ENCODE results near the gene KRTAP5-6. TPM values are rescaled to one million over a fixed set of nuclear protein-coding genes. Genes with fewer than 3 reads are reported as not detected.

The KRTAP5-6 gene
- total RNA-seq, 1 donor from 2014 or later: not detected

DNA sequence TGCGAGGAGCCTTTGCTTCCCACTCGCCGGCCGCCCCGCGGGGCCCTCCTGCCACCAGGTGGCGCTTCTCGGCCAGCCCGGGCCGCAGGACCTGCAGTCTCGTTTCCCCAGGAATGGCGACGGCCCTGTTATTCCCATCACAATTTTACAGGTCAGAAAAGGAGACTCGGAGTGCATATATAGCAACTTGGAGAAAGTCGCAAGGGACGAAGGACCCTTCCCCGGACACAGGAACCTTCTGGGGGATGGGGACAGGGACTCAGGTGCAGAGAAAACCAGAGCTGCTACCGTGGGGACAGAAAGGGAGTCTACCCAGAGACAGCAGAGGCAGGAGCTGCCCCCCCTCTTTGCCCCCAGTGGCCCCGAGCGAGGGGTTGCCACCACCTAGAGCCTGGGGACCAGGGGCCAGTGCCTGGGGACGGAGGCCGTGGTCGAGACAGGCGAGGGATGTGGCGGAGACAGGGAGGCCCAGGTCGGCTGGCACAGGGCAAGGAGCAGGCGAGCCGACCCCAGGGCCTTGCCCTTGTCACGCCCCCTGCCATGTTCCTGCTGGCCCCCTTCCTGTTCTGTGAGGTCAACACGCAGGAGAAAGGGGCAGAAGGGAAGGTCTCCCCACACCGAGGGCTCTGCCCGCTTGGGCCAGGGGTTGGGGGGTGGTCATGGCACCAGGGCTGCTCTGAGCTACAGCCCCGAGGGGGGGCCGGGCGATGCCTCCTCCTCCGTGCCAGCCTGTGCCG is 3.5 kb upstream of the KRTAP5-6 start:
- Mint-ChIP-seq H3K9me3 (no peaks in the 10 kb centered on the region), H3K4me3 (peak overlapping the region; percentile 70), H3K27me3 (ENCODE audit: low read depth) (peaks cover 12% of the 10 kb centered on the region), H3K27ac (peak overlapping the region; percentile 93), H3K4me1 (peaks cover 26% of the 10 kb centered on the region), H3K36me3 (no peaks in the 10 kb centered on the region)
- TF ChIP-seq, protein P1, sequence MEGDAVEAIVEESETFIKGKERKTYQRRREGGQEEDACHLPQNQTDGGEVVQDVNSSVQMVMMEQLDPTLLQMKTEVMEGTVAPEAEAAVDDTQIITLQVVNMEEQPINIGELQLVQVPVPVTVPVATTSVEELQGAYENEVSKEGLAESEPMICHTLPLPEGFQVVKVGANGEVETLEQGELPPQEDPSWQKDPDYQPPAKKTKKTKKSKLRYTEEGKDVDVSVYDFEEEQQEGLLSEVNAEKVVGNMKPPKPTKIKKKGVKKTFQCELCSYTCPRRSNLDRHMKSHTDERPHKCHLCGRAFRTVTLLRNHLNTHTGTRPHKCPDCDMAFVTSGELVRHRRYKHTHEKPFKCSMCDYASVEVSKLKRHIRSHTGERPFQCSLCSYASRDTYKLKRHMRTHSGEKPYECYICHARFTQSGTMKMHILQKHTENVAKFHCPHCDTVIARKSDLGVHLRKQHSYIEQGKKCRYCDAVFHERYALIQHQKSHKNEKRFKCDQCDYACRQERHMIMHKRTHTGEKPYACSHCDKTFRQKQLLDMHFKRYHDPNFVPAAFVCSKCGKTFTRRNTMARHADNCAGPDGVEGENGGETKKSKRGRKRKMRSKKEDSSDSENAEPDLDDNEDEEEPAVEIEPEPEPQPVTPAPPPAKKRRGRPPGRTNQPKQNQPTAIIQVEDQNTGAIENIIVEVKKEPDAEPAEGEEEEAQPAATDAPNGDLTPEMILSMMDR (IDR thresholded peaks at IDR 0.05; ENCODE audit: unreplicated experiment): peak; percentile 86
- peak; percentile 81 to 95 for DNase-seq (ENCODE audit: low spot score in 2 of 2, unreplicated experiment in 2 of 2)

DNA sequence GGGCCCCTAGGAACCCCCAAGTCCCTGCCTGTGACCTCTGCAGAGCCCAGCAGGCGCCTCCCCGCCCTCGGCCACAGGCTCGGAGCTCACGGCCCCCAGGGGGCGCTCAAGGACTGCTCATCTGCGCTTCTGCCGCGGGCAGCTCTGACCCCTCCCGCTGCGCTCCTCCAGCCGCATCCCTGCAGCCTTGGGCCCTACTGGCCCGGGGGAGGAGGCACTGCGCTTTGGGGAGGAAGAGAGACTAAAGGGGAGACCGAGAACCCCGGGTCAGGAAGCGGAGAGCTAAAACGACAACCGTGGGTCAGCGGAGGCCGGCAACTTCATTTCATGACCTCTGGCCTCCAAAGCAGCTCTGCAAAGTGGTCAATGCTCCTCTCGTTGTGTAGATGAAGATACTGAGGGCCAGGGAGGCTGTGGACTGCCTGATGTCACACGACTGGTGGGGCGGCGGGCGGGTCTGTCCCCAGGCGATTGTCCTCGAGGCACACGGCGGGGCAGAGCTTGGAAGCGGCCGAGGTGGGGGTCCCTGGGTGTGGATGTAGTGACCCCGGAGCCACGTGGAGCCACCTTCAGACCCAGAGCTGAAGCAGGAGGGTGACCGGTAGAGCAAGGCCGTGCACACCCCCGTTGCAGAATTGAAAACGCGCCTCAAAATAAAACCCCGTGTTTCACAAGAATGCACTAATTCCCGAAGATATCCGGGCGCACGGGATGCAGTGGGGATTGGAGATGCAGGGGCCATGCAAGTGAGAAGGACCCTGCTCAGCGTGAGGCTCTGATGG is 2.7 kb upstream of the KRTAP5-6 start:
- Mint-ChIP-seq H3K9me3 (no peaks in the 10 kb centered on the region), H3K4me3 (no peak overlapping the region), H3K27me3 (ENCODE audit: low read depth) (peaks cover 8% of the 10 kb centered on the region), H3K27ac (peak overlapping the region; percentile 76), H3K4me1 (peaks cover 24% of the 10 kb centered on the region), H3K36me3 (no peaks in the 10 kb centered on the region)
- TF ChIP-seq, protein P1 (IDR thresholded peaks at IDR 0.05; ENCODE audit: unreplicated experiment): peak; percentile 84
- DNase-seq (ENCODE audit: low spot score in 2 of 2, unreplicated experiment in 2 of 2): peak; percentile 76 to 89

DNA sequence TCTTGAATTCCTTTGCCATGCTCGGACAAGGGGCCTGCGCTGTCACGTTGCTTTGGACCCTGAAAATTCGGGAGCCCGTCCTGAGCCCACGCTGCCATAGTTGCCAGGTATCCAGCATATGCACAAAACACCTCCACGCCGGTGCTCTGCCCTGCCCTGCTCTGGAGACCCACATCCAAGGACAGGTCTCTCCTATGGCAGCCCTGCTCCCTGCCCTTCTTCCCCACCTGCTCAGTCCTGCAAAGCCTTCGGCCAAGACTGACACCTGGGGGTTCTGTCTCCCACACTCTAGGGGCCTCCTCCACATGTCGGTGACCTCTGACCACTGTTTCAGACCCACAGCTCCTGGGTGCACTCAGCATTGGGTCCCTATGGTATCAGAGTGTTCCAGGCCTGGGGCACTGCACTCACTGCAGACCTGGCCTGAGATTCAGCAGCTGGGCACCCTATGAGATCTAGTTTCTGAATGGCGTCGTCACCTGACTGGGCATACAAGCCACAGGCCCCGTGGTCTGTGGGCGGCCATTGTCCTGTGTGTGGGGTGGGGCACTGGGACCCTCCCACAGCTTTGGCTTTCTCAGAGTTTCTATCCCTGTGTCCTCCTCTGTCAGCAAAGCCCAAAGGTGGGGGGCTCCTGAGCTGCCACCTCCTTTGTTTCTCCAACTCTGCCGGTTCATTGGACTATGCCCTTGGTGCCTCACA is 2.0 kb upstream of the KRTAP5-6 start:
- peaks cover 6% of the 10 kb centered on the region for H3K27me3 Mint-ChIP-seq (ENCODE audit: low read depth)
- DNase-seq (ENCODE audit: low spot score in 2 of 2, unreplicated experiment in 2 of 2): no peak
- peaks cover 24% of the 10 kb centered on the region for H3K4me1 Mint-ChIP-seq
- no peaks in the 10 kb centered on the region for H3K36me3 Mint-ChIP-seq
- no peak overlapping the region for H3K4me3 Mint-ChIP-seq
- TF ChIP-seq, protein P1 (IDR thresholded peaks at IDR 0.05; ENCODE audit: unreplicated experiment): no peak
- no peaks in the 10 kb centered on the region for H3K9me3 Mint-ChIP-seq
- H3K27ac Mint-ChIP-seq: no peak overlapping the region

DNA sequence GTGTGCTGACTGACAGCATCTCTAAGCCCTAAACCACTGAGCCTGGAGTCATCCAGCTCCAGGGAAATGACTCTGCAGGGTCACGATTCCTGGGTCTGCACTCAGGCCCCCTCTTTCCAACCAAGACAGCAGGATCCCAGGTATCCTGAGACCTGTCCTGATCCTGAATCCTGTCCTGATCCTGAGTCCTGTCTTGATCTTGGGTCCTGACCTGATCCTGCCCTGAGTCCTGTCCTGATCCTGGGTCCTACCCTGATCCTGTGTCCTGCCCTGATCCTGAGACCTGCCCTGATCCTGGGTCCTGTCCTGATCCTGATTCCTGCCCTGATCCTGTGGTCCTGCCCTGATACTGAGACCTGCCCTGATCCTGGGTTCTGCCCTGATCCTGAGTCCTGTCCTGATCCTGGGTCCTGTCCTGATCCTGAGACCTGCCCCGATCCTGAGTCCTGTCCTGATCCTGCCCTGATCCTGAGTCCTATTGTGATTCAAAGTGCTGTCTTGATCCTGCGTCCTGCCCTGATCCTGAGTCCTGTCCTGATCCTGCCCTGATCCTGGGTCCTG is 1.4 kb upstream of the KRTAP5-6 start:
- no peak for DNase-seq (ENCODE audit: low spot score in 2 of 2, unreplicated experiment in 2 of 2)
- Mint-ChIP-seq H3K9me3 (no peaks in the 10 kb centered on the region), H3K36me3 (no peaks in the 10 kb centered on the region), H3K4me3 (no peak overlapping the region), H3K4me1 (peaks cover 21% of the 10 kb centered on the region), H3K27me3 (ENCODE audit: low read depth) (peaks cover 3% of the 10 kb centered on the region), H3K27ac (no peak overlapping the region)
- TF ChIP-seq, protein P1 (IDR thresholded peaks at IDR 0.05; ENCODE audit: unreplicated experiment): no peak

DNA sequence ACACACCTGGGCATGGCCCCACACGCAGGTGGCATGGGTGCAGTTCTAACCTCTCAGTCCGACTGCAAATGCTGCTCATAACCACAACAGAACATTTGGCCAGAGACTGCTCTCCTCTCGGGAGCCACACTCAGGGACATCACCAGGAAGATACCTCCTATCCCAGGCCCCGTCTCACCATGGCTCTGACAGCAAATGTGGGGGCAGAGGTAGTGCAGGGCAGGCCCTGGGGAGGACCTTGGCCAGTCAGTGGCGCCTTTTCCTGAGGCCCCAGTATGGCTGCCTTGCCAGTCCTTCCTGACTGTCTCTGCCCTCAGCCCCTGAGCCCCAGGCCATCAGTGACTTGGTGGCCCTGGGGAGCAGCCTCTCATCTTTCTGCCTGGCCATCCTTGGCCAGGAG is 2.8 kb downstream of the KRTAP5-6 start:
- no peak overlapping the region for H3K4me3 Mint-ChIP-seq
- no peak overlapping the region for H3K27ac Mint-ChIP-seq
- peaks cover 6% of the 10 kb centered on the region for H3K9me3 Mint-ChIP-seq
- no peaks in the 10 kb centered on the region for H3K36me3 Mint-ChIP-seq
- H3K4me1 Mint-ChIP-seq: peaks cover 9% of the 10 kb centered on the region
- no peak for DNase-seq (ENCODE audit: low spot score in 2 of 2, unreplicated experiment in 2 of 2)
- TF ChIP-seq, protein P1 (IDR thresholded peaks at IDR 0.05; ENCODE audit: unreplicated experiment): no peak
- H3K27me3 Mint-ChIP-seq (ENCODE audit: low read depth): peaks cover 2% of the 10 kb centered on the region

Data from mesothelial cell of epicardium (in vitro differentiated cells).